Neuron (in vitro differentiated cells): ENCODE measurements around the gene SLC38A9.
A peak's percentile ranks its signal among the peaks of the same experiment; 100 is the strongest.
"Not testable (repeated sequence)": the region's sequence is repeated elsewhere in the genome, so short reads cannot be mapped to it uniquely, and the experiment has no call there.

Source experiments
- H2AFZ ChIP-seq: one replicate; pipeline ENCODE4 v1.6.1; 2013; ENCODE audit warnings: low read depth, mild to moderate bottlenecking, inconsistent platforms, low read length, moderate library complexity
- H3K27me3 ChIP-seq: one replicate; pipeline ENCODE4 v1.6.1; 2013; ENCODE audit warnings: low read length; ENCODE audit not compliant: insufficient read depth
- H3K36me3 ChIP-seq: one replicate; pipeline ENCODE4 v1.6.1; 2013; ENCODE audit warnings: low read length; ENCODE audit not compliant: insufficient read depth
- H3K4me1 ChIP-seq: one replicate; pipeline ENCODE4 v1.6.1; 2013; ENCODE audit warnings: low read length; ENCODE audit not compliant: insufficient read depth
- H3K4me3 ChIP-seq: 2 replicates; pipeline ENCODE4 v1.5.1; 2013; ENCODE audit warnings: mild to moderate bottlenecking, low read length, moderate library complexity
- H3K9me3 ChIP-seq: one replicate; pipeline ENCODE4 v1.6.1; 2013; ENCODE audit warnings: low read length

SLC38A9 gene

GRCh38 chr5:55699041-55699688 lies 13.0 kb downstream of the SLC38A9 start:
- Histone ChIP-seq H3K27me3 (no peaks in the 10 kb centered on the region), H3K9me3 (no peaks in the 10 kb centered on the region), H3K36me3 (peaks cover 12% of the 10 kb centered on the region), H3K4me3 (no peak overlapping the region), H2AFZ (no peak overlapping the region), H3K4me1 (no peaks in the 10 kb centered on the region)

GRCh38 chr5:55696704-55697103 lies 15.4 kb downstream of the SLC38A9 start:
- not testable (repeated sequence) for H3K36me3 ChIP-seq, H2AFZ ChIP-seq, H3K4me3 ChIP-seq, H3K27me3 ChIP-seq, H3K4me1 ChIP-seq, H3K9me3 ChIP-seq

- Histone ChIP-seq H3K4me3 (no peak overlapping the region), H3K36me3 (peaks cover 2% of the 10 kb centered on the region), H2AFZ (no peak overlapping the region)
Measured at GRCh38 chr5:55694152-55694830, 17.8 kb downstream of the SLC38A9 start.

GRCh38 chr5:55692509-55692908 lies 19.6 kb downstream of the SLC38A9 start:
- H3K4me1 ChIP-seq = no peaks in the 10 kb centered on the region
- no peak overlapping the region for H2AFZ ChIP-seq
- no peaks in the 10 kb centered on the region for H3K36me3 ChIP-seq
- no peaks in the 10 kb centered on the region for H3K9me3 ChIP-seq
- no peak overlapping the region for H3K4me3 ChIP-seq
- no peaks in the 10 kb centered on the region for H3K27me3 ChIP-seq

More at GRCh38 chr5:55694152-55694830, 17.8 kb downstream of the SLC38A9 start:
- H3K27me3 ChIP-seq = no peaks in the 10 kb centered on the region
- H3K4me1 ChIP-seq = no peaks in the 10 kb centered on the region
- H3K9me3 ChIP-seq = no peaks in the 10 kb centered on the region

- H3K9me3 ChIP-seq = no peaks in the 10 kb centered on the region
- no peak overlapping the region for H3K4me3 ChIP-seq
- no peaks in the 10 kb centered on the region for H3K36me3 ChIP-seq
- no peak overlapping the region for H2AFZ ChIP-seq
- no peaks in the 10 kb centered on the region for H3K27me3 ChIP-seq
- H3K4me1 ChIP-seq = no peaks in the 10 kb centered on the region
Measured at GRCh38 chr5:55692106-55692417, 20.1 kb downstream of the SLC38A9 start.

GRCh38 chr5:55691265-55692105 lies 20.6 kb downstream of the SLC38A9 start:
- H3K27me3 ChIP-seq = no peaks in the 10 kb centered on the region
- H3K9me3 ChIP-seq = no peaks in the 10 kb centered on the region
- H3K4me1 ChIP-seq = no peaks in the 10 kb centered on the region
- no peak overlapping the region for H3K4me3 ChIP-seq
- no peak overlapping the region for H2AFZ ChIP-seq
- no peaks in the 10 kb centered on the region for H3K36me3 ChIP-seq

GRCh38 chr5:55682071-55682470 lies 30.1 kb downstream of the SLC38A9 start:
- H2AFZ ChIP-seq = no peak overlapping the region
- H3K27me3 ChIP-seq = no peaks in the 10 kb centered on the region
- no peaks in the 10 kb centered on the region for H3K4me1 ChIP-seq
- no peaks in the 10 kb centered on the region for H3K36me3 ChIP-seq
- no peaks in the 10 kb centered on the region for H3K9me3 ChIP-seq
- no peak overlapping the region for H3K4me3 ChIP-seq

GRCh38 chr5:55681301-55681700 lies 30.8 kb downstream of the SLC38A9 start:
- H3K9me3 ChIP-seq = no peaks in the 10 kb centered on the region
- H3K27me3 ChIP-seq = no peaks in the 10 kb centered on the region
- no peaks in the 10 kb centered on the region for H3K36me3 ChIP-seq
- no peak overlapping the region for H2AFZ ChIP-seq
- H3K4me3 ChIP-seq = no peak overlapping the region
- H3K4me1 ChIP-seq = no peaks in the 10 kb centered on the region

- H3K9me3 ChIP-seq = no peaks in the 10 kb centered on the region
- H3K4me3 ChIP-seq = no peak overlapping the region
- H2AFZ ChIP-seq = no peak overlapping the region
- no peaks in the 10 kb centered on the region for H3K36me3 ChIP-seq
- no peaks in the 10 kb centered on the region for H3K4me1 ChIP-seq
- H3K27me3 ChIP-seq = no peaks in the 10 kb centered on the region
Measured at GRCh38 chr5:55680353-55680752, 31.8 kb downstream of the SLC38A9 start.

GRCh38 chr5:55679556-55679955 lies 32.6 kb downstream of the SLC38A9 start:
- Histone ChIP-seq H3K9me3 (no peaks in the 10 kb centered on the region), H3K4me3 (no peak overlapping the region), H2AFZ (no peak overlapping the region), H3K36me3 (no peaks in the 10 kb centered on the region), H3K4me1 (no peaks in the 10 kb centered on the region), H3K27me3 (no peaks in the 10 kb centered on the region)

- H2AFZ ChIP-seq = no peak overlapping the region
- no peaks in the 10 kb centered on the region for H3K9me3 ChIP-seq
- peaks cover 11% of the 10 kb centered on the region for H3K4me1 ChIP-seq
- no peak overlapping the region for H3K4me3 ChIP-seq
- H3K36me3 ChIP-seq = no peaks in the 10 kb centered on the region
- no peaks in the 10 kb centered on the region for H3K27me3 ChIP-seq
Measured at GRCh38 chr5:55675119-55675518, 37.0 kb downstream of the SLC38A9 start.

GRCh38 chr5:55674340-55674739 lies 37.8 kb downstream of the SLC38A9 start:
- Histone ChIP-seq H3K4me3 (no peak overlapping the region), H3K9me3 (no peaks in the 10 kb centered on the region), H3K27me3 (no peaks in the 10 kb centered on the region), H2AFZ (no peak overlapping the region), H3K36me3 (no peaks in the 10 kb centered on the region), H3K4me1 (peaks cover 11% of the 10 kb centered on the region)

- H3K4me1 ChIP-seq = peaks cover 11% of the 10 kb centered on the region
- no peaks in the 10 kb centered on the region for H3K27me3 ChIP-seq
- no peaks in the 10 kb centered on the region for H3K9me3 ChIP-seq
- no peaks in the 10 kb centered on the region for H3K36me3 ChIP-seq
- H2AFZ ChIP-seq = peak overlapping the region; percentile 26
- no peak overlapping the region for H3K4me3 ChIP-seq
Measured at GRCh38 chr5:55672477-55672911, 39.6 kb downstream of the SLC38A9 start.
